HK-2 (cell line): Measurements from ENCODE around the gene OSBPL5.

Experiments
- DNase-seq: peaks from one replicate; pipeline ENCODE4 v3.0.0-alpha.2; 2018; ENCODE audit not compliant: unreplicated experiment

OSBPL5 gene

GRCh38 chr11:3148255-3148989, 16.7 kb downstream of the OSBPL5 start:
- DNase-seq: no peak

DNA sequence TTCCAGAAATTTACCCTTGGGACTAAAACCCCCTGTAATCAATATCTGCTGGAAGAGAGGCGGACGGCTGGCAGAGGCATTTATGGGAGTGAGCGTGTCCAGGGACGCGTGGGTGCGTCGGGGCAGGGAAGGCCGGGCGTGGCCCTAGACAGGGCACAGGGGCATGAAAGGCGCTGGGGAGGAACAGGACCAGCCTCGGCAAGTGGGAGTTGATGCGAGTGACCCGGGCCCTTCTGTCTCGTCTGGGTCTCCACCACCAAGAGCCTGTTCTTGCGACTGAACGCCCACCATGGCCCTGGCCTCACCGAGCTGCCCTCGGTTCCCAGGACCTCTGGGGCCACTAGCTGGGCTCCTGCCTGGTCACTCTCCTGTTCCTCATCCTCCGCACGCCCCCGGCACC, 17.5 kb downstream of the OSBPL5 start:
- DNase-seq: no peak

- no peak for DNase-seq
Observed at GRCh38 chr11:3147257-3147619, 17.9 kb downstream of the OSBPL5 start.

DNA sequence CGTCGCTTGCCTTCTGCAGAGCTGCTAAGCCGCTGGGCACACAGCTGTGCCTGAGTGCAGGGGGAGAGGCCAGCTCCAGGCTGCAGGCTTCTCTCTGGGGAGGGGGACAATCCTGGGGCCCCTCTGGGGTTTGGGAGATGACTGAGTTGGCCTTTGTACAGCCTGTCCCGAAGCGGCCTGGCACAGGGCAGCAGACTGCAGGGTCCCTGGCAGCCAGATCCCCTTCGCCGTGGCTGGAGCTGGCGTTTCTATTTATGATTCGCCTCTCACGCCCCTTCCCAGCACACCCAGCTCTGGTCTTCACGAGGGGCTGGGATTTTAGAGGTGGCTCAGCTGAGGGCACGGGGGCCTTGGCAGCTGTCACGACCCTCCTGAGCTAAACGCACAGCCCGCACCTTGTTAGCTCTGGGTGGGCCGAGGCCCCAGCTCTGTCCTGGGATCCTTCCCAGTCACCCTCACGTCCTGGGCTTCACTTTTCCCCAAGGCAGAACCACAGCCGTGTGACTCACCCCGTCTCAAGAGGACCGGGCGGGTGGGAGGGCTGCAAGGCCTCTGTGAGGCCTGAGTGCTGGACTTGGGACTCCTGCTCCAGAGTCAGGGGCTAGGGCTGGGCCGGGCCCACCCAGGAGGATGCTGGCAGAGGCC, 18.4 kb downstream of the OSBPL5 start:
- peak; percentile 57 for DNase-seq

- DNase-seq: no peak
Observed at GRCh38 chr11:3145206-3145520, 19.9 kb downstream of the OSBPL5 start.

DNA sequence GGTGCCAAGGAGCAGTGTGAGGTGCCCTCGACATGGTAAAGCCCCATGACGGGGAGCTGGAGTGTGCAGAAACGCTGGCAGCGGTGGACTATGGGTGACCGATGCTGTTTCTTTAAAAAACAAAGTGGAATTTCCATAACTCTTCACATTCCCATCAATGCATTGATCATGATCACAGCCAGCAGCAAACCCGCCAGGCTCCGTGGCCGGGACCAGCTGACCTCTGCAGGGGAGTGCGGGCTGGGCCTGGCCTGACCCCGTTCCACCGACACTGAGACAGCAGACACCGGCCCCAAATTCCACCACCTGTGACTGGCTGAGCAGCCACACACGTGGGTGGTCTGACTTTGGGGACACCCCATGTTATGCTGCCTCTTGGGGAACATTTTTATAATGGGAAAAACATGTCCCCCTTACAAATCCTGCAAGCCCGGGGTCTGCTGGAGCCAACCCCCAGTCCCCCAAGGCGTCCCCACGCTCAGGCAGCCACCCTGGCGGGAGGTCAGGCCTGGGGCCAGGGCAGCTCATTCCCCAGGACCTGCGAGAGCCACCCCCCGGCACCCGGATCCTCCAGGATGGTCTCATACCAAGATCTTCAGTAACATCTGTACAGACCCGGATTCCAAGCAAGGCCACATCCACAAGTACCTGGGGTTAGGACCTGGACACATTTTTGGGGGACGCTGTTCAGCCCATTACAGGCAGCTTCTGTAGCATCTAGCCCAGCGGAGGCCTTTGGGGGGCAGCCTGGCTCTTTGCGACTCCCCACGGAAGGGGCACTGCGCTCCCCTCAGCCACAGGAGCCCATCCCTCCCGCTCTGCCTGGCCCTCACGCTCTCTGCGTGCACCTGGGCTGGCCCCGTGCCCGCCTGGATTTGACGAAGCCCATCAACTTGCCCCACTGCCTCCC, 20.6 kb downstream of the OSBPL5 start:
- no peak for DNase-seq

GRCh38 chr11:3143136-3143880, 21.8 kb downstream of the OSBPL5 start:
- DNase-seq: no peak

- DNase-seq: no peak
Observed at GRCh38 chr11:3140291-3140603, 24.9 kb downstream of the OSBPL5 start.

DNA sequence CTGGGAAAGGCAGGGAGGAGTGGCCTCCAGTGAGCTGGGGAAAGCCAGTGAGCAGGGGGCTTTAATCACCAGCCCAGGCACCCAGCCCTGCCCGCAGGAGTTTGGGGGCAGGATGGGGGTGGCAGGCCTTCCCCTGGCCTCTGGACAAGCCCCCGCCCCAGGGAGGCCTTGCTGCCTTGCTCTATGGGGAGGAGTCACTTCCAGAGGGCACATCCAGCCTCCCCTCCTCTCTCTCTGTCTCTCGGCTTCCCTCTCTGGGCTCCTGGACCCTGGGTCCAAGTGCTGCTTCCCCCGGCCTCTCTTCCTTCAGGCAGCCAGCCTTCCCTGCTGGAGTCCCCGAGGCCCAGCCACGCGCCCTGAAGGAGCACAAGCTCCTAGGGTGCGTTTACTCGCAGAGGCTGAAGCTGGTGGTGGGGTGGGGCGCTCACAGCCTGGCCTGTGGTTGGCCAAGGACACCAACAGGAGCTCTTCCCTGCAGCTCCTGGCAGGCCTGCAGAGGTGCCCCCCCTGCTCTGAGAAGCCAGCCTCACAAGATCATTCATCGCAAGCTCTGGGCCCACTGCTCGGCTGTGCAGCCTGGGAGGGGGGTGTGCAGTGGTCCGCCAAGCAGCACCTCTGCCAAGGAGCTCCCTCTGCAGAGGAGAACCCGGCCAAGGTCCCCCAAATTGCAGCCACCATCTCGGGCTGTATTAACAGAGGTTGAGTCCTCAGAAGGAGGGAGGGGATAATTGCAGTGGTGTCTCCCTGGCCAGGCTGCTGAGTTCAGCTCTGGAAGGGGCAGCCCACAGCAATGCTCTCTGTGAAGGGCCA, 25.4 kb downstream of the OSBPL5 start:
- no peak for DNase-seq

- no peak for DNase-seq
Observed at GRCh38 chr11:3139086-3139440, 26.0 kb downstream of the OSBPL5 start.

- DNase-seq: no peak
Observed at GRCh38 chr11:3138178-3139085, 26.7 kb downstream of the OSBPL5 start.

DNA sequence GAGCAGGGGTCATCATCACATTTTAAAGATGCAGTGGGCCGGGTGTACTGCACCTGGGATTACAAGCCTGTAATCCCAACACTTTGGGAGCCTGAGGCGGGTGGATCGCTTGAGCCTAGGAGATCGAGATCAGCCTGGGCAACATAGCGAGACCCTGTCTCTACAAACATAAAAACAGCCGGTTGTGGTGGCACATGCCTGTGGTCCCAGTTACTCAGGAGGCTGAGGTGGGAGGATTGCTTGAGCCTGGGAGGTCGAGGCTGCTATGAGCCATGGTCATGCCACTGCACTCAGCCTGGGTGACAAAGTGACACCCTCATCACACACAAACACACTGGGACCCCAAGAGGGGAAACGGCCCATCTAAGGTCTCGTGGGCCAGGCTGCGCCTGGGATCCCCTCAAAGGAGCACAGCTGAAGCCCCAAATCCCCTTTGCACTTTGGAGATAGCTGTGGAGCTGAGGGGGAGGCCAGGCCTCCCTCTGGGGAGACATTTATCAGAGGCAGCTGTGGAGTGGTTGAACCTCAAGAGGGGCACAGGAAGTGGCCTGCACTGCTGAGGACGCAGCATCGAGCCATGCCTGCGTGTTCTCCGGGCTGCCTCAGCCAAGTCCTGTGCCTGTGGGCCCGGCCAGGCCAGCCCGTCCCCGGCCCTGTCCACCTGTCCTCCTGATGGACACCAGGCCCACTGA, 27.5 kb downstream of the OSBPL5 start:
- DNase-seq: no peak

DNA sequence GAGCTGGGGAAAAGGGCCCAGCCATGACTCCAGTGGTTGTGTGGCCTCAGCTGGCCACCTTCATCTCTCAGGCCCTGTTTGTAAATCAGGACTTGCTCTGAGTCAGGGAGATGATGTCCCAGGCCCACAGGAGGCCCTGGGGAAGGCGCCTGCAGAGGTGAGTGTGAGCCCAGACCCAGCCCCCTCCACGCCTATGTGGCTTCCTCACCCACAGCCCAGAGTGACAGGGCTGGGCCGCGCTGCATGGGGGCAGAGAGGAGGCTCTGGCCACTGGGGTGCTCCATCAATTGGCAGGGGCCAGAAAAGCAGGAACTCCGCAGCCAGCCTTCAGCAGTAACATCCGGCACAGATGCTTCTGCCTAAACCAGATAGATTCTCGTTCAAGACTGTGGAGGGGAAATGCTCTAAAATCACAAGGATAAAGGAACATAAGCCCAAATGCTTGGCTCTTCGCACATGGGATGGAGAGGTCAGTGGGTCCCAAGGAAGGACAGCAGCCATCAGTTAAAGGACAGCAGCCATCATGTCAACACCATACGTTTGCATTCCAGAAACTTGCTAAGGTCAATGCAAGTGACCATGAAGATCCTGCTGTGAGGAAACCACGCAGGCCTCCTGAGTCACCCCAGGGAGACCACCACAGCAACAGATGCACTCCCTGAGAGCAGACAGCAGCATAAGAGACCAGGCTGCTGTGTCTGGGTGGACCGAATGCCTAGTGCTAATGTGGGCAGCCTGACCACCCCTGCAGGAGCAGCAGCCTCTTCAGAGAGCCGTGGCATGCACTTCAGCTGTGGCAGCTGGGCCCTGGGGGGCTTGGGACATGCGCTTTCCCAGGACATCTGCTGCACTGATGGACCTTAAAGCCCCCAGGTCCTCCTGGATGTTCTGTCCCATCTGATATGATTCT, 28.3 kb downstream of the OSBPL5 start:
- no peak for DNase-seq

DNA sequence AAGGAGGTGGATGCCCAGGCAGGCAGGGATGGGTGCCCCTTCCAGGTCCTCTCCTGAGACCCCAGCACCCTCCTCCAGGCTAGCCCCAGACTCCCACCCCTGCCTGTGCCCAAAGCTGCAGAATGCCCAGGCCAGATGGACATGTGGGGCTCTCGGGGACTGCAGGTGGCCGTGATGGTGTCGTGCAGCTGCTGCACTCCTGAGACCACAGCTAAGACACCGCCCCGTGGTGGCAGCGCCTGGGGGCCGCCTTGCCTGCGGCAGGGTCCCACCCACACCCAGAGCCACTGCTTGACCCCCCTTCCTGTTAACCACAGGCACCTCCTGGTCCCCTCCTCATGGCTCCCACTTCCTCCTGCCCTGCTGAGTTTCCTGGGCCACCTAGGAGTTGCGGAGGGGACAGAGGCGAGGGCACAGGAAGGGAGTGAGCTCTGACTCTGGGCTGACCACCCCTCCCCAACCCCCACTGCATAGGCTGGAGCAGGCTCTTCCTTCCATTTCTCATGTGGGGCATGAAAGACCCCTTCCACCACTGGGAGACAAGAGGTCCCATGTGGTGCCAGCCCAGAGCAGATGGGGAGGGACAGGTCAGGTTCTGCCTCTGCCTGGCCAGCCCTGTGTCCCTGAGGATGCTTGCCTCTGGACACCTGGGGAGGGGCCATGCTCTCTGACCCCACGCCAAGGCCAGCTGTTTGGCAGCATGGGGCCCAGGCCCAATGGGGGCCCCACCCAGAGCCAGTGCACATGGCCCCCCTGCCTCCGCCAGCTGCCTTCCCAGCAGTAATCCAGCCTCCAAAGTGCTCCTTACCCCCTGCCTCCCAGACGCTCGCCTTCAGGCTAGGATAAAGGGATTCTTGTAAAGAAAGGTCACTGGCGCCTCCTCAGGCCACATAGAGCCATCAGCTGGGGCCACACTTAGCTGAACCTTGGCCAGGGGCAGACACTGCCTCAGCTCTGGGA, 29.3 kb downstream of the OSBPL5 start:
- DNase-seq: no peak

- DNase-seq: no peak
Observed at GRCh38 chr11:3134651-3135480, 30.2 kb downstream of the OSBPL5 start.

DNA sequence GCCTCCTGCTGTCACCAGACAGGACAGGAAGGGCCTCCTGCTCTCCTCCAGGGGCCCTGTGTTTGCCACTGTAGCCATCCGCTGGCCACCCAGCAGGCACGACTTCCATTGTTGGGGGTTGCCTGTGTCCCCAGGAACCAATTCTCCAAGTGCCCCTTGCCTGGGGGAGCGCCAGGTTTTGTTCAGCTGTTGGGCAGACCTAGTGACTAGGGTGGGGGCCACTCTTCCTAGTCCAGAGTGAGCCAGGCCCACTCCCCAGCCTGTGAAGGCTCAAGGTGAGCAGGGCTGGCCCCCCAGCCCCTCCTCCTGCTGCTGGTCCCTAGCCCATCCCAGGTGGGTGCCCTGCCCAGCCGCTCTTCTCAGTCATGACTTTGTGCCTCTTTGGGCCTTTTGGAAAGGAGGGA, 30.9 kb downstream of the OSBPL5 start:
- no peak for DNase-seq
